Measurements from ENCODE around the gene PIK3AP1.

GRCh38 chr10:96700374-96701099 lies 19.8 kb downstream of the PIK3AP1 start:
- TF ChIP-seq CTCF (IDR thresholded peaks at IDR 0.05; ENCODE audit: low read depth, low read length, missing input control) (no peak), TAF1 (conservative IDR thresholded peaks at IDR 0.05) (no peak), REST (IDR thresholded peaks at IDR 0.05) (no peak)
